T-helper 2 cell (primary cell): ENCODE measurements around the gene ABHD17B.

ENCODE experiments used
- DNase-seq, 5 experiments: peaks; one replicate each; pipeline versions ENCODE4 v3.0.0 to v3.0.0-alpha.2; 2012 to 2022

ABHD17B gene

GRCh38 chr9:71816916-71817451 is 94.0 kb downstream of the ABHD17B start:
- DNase-seq: no peak
